ENCODE results near the gene TMEM198.
A peak's percentile ranks its signal among the peaks of the same experiment; 100 is the strongest.

GRCh38 chr2:219596954-219597551, 53.2 kb downstream of the TMEM198 start:
- TF ChIP-seq CTCF (IDR thresholded peaks at IDR 0.05; ENCODE audit: low read depth, low read length, missing input control) (no peak), TAF1 (conservative IDR thresholded peaks at IDR 0.05) (no peak), RAD21 (IDR thresholded peaks at IDR 0.05) (peak in 1 of 2 donors; percentile 0), ATF3 (IDR thresholded peaks at IDR 0.05) (peak; percentile 18), MAX (IDR thresholded peaks at IDR 0.05) (no peak), SP1 (IDR thresholded peaks at IDR 0.05) (no peak), REST (IDR thresholded peaks at IDR 0.05) (no peak), FOXA1 (IDR thresholded peaks at IDR 0.05) (no peak), JUND (IDR thresholded peaks at IDR 0.05) (no peak), EGR1 (IDR thresholded peaks at IDR 0.05; ENCODE audit: low read depth in 2 of 2) (no peak), YY1 (IDR thresholded peaks at IDR 0.05) (no peak), FOXA2 (IDR thresholded peaks at IDR 0.05) (no peak), GABPA (IDR thresholded peaks at IDR 0.05 in 1 of 2, conservative IDR thresholded peaks at IDR 0.05 in 1 of 2) (no peak), ZBTB33 (IDR thresholded peaks at IDR 0.05) (no peak)
